ENCODE measurements around the gene NDUFB1.

NDUFB1 gene

GRCh38 chr14:92121670-92122350, at the start of gene NDUFB1, which contains the start of gene CPSF2:
TSS of gene NDUFB1 (minus strand) at chr14:92121706. CDS start at chr14:92117637, 4,069 bp downstream.
TSS of gene CPSF2 (plus strand) at chr14:92121969. CDS start at chr14:92130985, 9,016 bp downstream.
- DNase-seq: peak; percentile 70

- no peak for DNase-seq
Observed at GRCh38 chr14:92164958-92165357, 43.5 kb upstream of the NDUFB1 start.

GRCh38 chr14:92161521-92161920, 40.0 kb upstream of the NDUFB1 start:
- no peak for DNase-seq

- DNase-seq: peak; percentile 44
Observed at GRCh38 chr14:92160619-92161018, 39.1 kb upstream of the NDUFB1 start.

- DNase-seq: no peak
Observed at GRCh38 chr14:92154283-92154942, 32.9 kb upstream of the NDUFB1 start.

GRCh38 chr14:92153581-92153980, 32.1 kb upstream of the NDUFB1 start:
- DNase-seq: no peak

- no peak for DNase-seq
Observed at GRCh38 chr14:92144708-92145107, 23.2 kb upstream of the NDUFB1 start.

GRCh38 chr14:92143962-92144361, 22.5 kb upstream of the NDUFB1 start:
- DNase-seq: no peak

- DNase-seq: no peak
Observed at GRCh38 chr14:92143309-92143708, 21.8 kb upstream of the NDUFB1 start.

- DNase-seq: peak; percentile 19
Observed at GRCh38 chr14:92135269-92135668, 13.8 kb upstream of the NDUFB1 start.

- DNase-seq: no peak
Observed at GRCh38 chr14:92134456-92134855, 12.9 kb upstream of the NDUFB1 start.

GRCh38 chr14:92122761-92123160, 1.3 kb upstream of the NDUFB1 start:
- DNase-seq: no peak

- peak; percentile 56 for DNase-seq
Observed at GRCh38 chr14:92122351-92122677, 808 bp upstream of the NDUFB1 start.

- no peak for DNase-seq
Observed at GRCh38 chr14:92121207-92121669, 268 bp downstream of the NDUFB1 start.

- DNase-seq: peak; percentile 54
Observed at GRCh38 chr14:92109490-92109889, 12.0 kb downstream of the NDUFB1 start.

GRCh38 chr14:92108345-92109254, 12.9 kb downstream of the NDUFB1 start:
- DNase-seq: no peak

- peak; percentile 96 for DNase-seq
Observed at GRCh38 chr14:92106143-92106926, 15.2 kb downstream of the NDUFB1 start, which contains the start of gene ATXN3. TSS of gene ATXN3 (minus strand) at chr14:92106582. CDS start at chr14:92106552, 30 bp downstream.

- DNase-seq: peak; percentile 69
Observed at GRCh38 chr14:92105893-92106142, 15.7 kb downstream of the NDUFB1 start.

- DNase-seq: no peak
Observed at GRCh38 chr14:92105073-92105892, 16.2 kb downstream of the NDUFB1 start.

GRCh38 chr14:92103363-92103989, 18.0 kb downstream of the NDUFB1 start:
- DNase-seq: no peak

- DNase-seq: no peak
Observed at GRCh38 chr14:92099802-92100201, 21.7 kb downstream of the NDUFB1 start.

Measured in MV-4-11 (cell line).